HG03439 (cell line): ENCODE results near the gene SLX9.

Source experiments
- ATAC-seq: cut with Tn5 transposase; IDR thresholded peaks from one replicate; pipeline ENCODE4 v1.9.1; 2021; ENCODE audit warnings: mild to moderate bottlenecking, moderate library complexity; ENCODE audit not compliant: unreplicated experiment

The SLX9 gene

DNA sequence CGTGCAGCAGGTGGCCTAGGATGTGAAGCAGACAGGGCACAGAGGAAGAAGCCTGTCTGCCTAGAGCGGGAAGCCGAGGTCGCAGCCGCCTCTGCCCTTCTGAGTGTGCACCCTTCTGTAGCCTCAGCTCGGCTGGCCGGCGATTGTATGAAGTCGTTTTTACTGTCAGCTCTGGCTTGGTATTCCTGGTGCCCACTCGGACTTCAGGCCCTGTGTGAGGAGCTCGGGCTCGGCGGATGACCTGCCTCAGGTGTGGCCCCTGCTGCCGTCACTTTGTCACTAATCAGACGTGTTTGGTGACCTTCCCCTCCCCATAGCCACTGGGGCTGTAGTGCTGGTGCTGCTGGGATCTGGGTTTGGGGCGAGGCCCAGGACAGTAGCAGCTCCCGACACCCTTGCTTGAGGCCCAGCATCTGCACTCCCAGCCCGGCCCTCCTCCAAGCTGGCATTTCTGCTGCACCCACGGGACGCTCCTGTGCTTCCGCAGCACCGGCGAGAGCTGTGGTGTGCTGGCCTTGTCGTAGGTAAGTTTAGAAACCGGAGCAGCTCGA is 18.1 kb downstream of the SLX9 start:
- no peak for ATAC-seq

DNA sequence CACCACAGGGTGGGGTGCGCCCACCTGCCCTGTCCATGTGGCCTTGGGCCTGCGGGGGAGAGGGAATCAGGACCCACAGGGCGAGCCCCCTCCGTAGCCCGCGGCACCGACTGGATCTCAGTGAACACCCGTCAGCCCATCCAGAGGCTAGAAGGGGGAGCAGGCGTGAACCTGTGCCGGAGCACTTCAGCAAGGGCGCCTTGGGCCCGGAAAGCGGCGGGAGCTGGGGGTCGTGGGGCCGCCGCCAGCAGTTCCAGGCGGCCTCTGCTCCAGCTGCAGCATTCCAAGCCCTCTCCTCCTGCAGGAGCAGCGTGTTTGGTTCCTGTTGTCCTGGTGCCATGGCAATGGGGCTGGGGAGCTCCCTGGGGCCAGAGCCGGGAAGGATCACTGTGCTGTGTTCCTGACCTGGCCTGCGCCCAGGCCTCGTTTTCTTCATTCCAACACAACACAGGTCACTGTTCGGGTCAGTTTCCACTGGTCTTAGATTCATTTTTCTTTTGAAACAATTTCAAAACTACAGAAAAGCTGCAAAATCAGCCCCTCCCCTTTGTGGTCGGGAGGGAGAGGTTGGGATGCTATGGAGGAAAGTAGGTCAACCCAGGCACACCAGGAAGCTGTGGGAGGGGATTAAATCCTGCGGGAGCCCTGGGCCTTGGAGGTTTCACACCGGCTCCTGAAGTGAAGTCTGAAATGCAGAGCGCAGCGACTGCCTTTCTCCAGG is 18.8 kb downstream of the SLX9 start:
- ATAC-seq, result no peak

DNA sequence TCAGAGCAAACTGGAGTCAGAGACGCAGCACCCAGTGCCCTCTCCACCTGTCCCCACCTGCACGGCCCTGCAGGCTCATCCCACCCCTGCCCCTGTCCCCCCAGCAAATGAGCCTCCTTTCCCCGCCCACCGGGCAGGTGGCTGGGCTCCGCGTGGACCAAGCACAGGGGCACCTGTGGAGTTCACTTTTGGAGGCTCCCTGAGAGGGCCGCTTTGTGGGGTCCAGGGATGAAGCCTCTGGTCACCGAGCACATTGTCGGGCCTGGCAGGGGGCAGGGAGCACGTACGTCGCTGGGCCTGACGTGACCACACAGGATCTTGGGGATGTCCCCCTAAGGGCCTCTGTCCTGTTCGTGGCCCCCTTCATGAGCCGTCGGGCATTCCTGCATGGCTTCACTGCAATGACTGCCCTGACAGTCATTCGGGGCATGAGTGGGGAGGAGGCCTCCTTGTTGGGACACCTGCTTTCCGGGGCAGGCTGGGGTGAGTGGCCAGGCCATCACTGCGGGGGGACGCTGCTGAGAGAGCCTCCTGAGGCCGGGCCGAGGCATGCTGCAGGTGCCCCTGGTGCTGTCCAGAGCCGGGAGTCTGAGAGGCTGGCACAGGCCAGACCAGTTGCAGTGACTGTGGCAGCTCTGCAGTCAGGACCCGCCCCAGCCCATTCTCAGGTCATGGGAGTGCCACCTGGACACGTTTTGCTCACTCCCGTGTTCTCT is 19.7 kb downstream of the SLX9 start:
- ATAC-seq, result no peak

GRCh38 chr21:44960141-44961092 is 20.6 kb downstream of the SLX9 start:
- no peak for ATAC-seq

DNA sequence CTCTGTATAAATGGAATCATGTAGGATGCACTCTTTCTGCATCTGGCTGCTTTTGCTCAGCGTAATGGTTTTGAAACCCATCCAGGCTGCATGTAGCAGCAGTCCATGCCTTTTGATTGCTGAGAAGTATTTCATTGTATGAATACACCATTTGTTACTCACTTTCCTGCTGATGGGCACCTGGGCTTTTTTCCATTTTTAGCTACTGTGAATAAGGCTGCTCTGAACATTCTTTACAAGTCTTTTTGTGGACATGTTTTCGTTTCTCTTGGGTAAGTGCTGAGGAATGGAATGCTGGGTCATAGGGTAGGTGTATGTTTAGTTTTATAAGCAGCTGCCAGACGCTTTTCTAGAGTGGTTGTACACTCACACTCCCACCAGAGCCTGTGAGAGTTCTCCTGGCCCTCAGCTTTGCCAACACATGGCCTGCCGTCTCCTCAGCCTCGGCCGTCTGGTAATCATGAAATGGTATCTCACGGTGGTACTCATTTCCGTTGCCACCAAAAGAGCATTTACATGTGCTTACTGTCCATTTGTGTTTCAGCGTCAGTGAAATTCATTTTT is 22.7 kb downstream of the SLX9 start:
- no peak for ATAC-seq

DNA sequence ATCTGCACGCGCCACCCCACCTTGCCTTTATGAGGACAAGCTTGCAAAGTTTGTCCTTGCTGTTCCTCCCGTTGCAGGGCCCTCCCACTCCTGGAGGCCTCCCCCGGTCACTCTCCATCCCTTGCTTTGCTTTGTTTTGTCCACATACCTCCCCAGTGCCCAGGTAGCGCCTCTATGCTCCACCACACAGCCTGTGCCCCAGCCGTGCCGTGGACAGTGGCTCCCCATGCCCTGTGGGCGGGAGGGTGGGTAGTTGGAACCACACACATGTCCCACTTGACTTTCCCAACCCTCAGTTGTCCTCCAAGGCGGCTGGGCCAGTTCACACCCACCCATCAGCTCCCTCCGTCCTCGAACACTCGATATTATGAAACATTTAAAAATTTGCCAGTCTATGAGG is 24.6 kb downstream of the SLX9 start:
- ATAC-seq, result no peak

- ATAC-seq, result no peak
These were observed 25.6 kb downstream of the SLX9 start for GRCh38 chr21:44965251-44966022.

DNA sequence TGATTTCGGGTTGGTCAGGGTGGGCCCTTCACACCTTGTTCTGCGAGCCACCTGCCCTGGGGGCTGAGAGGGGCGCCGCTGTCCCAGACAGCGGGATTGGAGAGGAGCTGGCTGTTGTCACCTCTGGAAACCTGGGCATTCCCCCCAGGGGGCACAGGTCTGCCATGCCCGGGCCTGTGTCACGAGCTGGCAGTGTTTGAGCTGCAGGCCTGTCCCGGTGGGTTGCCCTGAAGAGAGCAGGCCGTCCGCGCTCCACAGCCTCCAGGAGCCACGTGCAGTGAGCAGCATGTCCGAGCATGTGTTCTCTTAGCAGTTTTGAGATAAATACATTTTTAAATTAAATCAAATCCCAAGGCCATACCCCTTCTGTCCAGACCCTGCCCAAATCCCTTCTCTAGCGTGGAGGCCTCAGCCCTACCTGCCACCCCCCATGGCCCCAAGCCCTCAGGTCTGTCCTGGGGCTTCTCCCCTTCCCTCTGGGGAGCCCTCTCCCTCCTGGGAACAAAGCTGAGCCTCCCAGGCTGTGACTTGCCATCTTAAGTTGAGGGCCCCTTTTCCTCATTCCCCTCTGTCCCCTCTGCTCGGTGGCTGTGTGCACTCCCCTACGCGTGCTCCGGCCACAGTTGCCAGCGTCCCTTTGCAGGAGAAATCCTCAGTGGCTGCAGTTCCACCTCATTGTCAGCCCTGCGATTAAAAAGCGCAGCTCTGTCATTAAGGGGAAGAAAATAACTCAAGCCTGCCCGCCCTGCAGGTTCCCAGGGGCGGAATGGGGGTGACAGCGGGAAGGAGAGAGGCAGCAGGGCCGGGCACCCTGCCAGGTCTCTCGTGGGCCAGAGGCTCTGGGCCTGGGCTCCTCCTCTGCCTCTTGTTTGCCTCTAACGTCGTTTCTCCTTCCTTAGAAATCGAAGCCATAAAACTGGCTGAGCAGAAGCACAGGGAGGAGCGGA is 26.6 kb downstream of the SLX9 start:
- ATAC-seq, result no peak

GRCh38 chr21:44967082-44968047 is 27.5 kb downstream of the SLX9 start:
- no peak for ATAC-seq

GRCh38 chr21:44969066-44969670 is 29.3 kb downstream of the SLX9 start:
- no peak for ATAC-seq

GRCh38 chr21:44969931-44970755 is 30.3 kb downstream of the SLX9 start:
- ATAC-seq, result no peak

- ATAC-seq, result no peak
These were observed 31.2 kb downstream of the SLX9 start for GRCh38 chr21:44970766-44971671.

DNA sequence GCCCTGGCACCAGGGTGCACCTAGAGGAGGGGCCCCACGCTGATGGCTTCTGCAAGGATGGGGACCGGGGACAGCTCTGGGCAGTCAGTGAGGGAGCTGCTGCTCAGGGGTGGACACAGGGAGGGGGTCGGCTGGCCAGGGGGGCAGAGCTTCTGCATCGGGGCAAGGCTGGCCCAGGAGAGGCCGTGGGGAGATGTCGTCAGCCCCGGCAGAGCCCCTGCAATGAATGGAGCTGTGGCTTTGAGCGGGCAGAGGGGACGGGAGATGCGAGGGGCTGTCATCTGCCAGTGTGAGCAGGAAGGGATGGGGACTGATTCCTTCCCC is 31.8 kb downstream of the SLX9 start:
- ATAC-seq, result no peak

GRCh38 chr21:44972301-44972814 is 32.5 kb downstream of the SLX9 start:
- no peak for ATAC-seq

DNA sequence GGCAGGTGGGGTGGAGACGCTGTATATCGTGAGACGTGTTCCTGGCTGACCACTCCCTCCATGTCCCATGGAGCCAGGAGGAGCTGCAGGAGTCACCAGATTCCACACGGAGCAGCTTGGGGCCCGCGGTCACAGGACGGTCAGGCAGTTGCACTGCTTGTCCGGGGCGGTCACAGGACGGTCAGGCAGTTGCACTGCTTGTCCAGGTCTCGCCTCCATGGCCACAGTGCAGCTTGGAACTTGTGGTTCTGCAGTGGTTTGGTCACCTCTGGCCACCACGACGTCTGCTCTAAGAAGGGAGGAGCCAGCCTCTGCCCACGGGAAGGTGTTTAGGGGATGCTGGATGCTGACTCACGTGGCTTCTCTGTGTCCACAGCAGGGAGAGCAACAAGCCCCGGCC is 33.0 kb downstream of the SLX9 start:
- ATAC-seq, result no peak
